Type B pancreatic cell (in vitro differentiated cells): ENCODE measurements around the gene LCMT2. TPM values are rescaled to one million over a fixed set of nuclear protein-coding genes. Genes with fewer than 3 reads are reported as not detected.

Experiments used
- DNase-seq: peaks from one replicate; pipeline ENCODE4 v3.0.0; 2021; ENCODE audit warnings: mixed read lengths; ENCODE audit not compliant: unreplicated experiment; ENCODE audit errors: extremely low spot score
- H3K27ac Mint-ChIP-seq: 2 replicates; pipeline ENCODE4 v1.8.0; 2021; ENCODE audit warnings: mild to moderate bottlenecking, mixed read lengths
- H3K27me3 Mint-ChIP-seq: 2 replicates; pipeline ENCODE4 v1.8.0; 2021; ENCODE audit warnings: mixed read lengths
- H3K36me3 Mint-ChIP-seq: 2 replicates; pipeline ENCODE4 v1.8.0; 2021; ENCODE audit warnings: mixed read lengths
- H3K4me1 Mint-ChIP-seq: one replicate; pipeline ENCODE4 v1.8.0; 2021; ENCODE audit warnings: mixed read lengths; ENCODE audit not compliant: unreplicated experiment
- H3K4me3 Mint-ChIP-seq: 2 replicates; pipeline ENCODE4 v1.8.0; 2021; ENCODE audit warnings: mild to moderate bottlenecking, mixed read lengths
- H3K9me3 Mint-ChIP-seq: 2 replicates; pipeline ENCODE4 v1.8.0; 2021; ENCODE audit warnings: mixed read lengths
- total RNA-seq: library from RNA; stranded (reverse); gene quantifications from 2 replicates; pipeline ENCODE4 v1.2.1, GENCODE V29; 2021; ENCODE audit warnings: low replicate concordance
- TF ChIP-seq, protein P1 (sequence below): fragments of 200-600 bp; sonication (generic); conservative IDR thresholded peaks from 2 replicates; pipeline ENCODE4 v1.5.0; 2021; ENCODE audit warnings: antibody characterized with exemption, mild to moderate bottlenecking

The LCMT2 gene
- total RNA-seq, 1 donor from 2014 or later: 13.7 TPM

- H3K4me3 Mint-ChIP-seq: no peak overlapping the region
- no peak overlapping the region for H3K27ac Mint-ChIP-seq
- peaks cover 59% of the 10 kb centered on the region for H3K27me3 Mint-ChIP-seq
- no peaks in the 10 kb centered on the region for H3K9me3 Mint-ChIP-seq
- TF ChIP-seq, protein P1, sequence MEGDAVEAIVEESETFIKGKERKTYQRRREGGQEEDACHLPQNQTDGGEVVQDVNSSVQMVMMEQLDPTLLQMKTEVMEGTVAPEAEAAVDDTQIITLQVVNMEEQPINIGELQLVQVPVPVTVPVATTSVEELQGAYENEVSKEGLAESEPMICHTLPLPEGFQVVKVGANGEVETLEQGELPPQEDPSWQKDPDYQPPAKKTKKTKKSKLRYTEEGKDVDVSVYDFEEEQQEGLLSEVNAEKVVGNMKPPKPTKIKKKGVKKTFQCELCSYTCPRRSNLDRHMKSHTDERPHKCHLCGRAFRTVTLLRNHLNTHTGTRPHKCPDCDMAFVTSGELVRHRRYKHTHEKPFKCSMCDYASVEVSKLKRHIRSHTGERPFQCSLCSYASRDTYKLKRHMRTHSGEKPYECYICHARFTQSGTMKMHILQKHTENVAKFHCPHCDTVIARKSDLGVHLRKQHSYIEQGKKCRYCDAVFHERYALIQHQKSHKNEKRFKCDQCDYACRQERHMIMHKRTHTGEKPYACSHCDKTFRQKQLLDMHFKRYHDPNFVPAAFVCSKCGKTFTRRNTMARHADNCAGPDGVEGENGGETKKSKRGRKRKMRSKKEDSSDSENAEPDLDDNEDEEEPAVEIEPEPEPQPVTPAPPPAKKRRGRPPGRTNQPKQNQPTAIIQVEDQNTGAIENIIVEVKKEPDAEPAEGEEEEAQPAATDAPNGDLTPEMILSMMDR: no peak
- no peaks in the 10 kb centered on the region for H3K4me1 Mint-ChIP-seq
- no peaks in the 10 kb centered on the region for H3K36me3 Mint-ChIP-seq
- DNase-seq: no peak
Measured at GRCh38 chr15:43317566-43318184, 12.7 kb downstream of the LCMT2 start.

DNA sequence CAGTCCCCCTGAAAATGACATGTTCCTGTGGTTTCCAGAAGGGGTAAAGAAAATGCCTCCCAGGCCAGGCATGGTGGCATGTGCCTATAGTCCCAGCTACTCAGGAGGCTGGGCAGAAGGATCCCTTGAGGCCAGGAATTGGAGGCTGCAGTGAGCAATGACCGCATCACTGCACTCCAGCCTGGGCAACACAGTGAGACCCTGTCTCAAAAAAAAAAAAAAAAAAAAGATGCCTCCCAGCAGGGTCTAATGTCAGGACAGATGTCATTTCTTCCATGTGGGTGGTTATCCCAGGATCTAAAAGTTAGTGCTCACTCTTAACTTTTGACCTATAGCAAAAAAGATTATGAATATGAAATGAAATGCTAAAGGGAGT is 13.4 kb downstream of the LCMT2 start:
- Mint-ChIP-seq H3K27me3 (peaks cover 61% of the 10 kb centered on the region), H3K4me1 (no peaks in the 10 kb centered on the region), H3K4me3 (no peak overlapping the region)

DNA sequence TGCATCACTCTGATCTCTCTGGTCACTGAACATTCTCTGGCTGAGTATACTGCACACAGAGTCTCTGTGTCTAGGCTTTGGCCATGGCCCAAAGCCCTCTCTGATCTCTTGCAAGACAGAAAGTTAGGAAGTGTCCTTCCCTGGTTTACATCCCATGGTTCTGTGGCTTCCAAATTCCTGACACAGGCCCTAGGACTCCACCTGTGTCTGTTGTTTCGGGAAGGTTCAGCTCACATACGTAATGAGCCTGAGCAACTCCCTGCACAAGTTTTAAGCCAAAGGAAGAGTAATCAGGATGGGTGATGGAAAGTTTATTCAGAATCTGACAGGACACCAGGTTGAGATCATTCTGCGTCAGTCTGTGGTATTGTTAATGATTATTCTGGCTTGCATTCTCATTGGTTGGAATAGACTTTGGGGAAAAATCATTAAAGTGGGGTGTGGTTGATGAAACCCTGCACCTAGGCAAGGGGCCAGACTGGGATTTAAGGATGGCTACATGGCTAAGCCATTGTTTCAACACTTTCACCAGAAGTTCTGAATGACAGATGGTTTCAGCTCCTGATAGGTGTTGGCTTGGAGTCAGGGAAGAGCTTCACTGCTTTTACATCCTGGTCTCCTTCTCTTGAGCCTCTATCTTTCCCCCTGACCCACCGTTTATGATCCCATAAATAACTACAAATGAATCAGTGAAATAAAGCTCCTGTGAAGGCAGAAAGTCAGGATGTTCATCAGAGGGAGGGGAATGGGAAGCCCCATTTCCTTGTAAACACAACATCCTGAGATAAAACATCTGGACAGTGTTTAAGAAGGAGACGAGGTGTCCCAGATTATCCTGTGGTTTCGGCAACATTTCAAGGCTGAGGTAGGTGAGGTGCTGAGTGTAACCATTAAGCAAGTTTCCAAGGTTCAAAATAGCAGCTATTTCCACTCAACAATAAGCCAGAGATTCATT is 14.1 kb downstream of the LCMT2 start:
- no peak for DNase-seq
- Mint-ChIP-seq H3K4me3 (no peak overlapping the region), H3K9me3 (no peaks in the 10 kb centered on the region), H3K27me3 (peaks cover 61% of the 10 kb centered on the region), H3K27ac (no peak overlapping the region), H3K36me3 (no peaks in the 10 kb centered on the region), H3K4me1 (no peaks in the 10 kb centered on the region)
- TF ChIP-seq, protein P1: no peak

More for the DNA sequence above, 13.4 kb downstream of the LCMT2 start:
- DNase-seq: no peak
- Mint-ChIP-seq H3K9me3 (no peaks in the 10 kb centered on the region), H3K27ac (no peak overlapping the region), H3K36me3 (no peaks in the 10 kb centered on the region)
- TF ChIP-seq, protein P1: no peak

- Mint-ChIP-seq H3K4me1 (no peaks in the 10 kb centered on the region), H3K9me3 (no peaks in the 10 kb centered on the region), H3K27ac (no peak overlapping the region), H3K36me3 (no peaks in the 10 kb centered on the region), H3K27me3 (peaks cover 57% of the 10 kb centered on the region), H3K4me3 (no peak overlapping the region)
- no peak for DNase-seq
- TF ChIP-seq, protein P1: no peak
Measured at GRCh38 chr15:43314171-43314570, 16.2 kb downstream of the LCMT2 start.

GRCh38 chr15:43312378-43312777 is 18.0 kb downstream of the LCMT2 start:
- H3K27ac Mint-ChIP-seq: no peak overlapping the region
- H3K4me1 Mint-ChIP-seq: no peaks in the 10 kb centered on the region
- H3K27me3 Mint-ChIP-seq: peaks cover 61% of the 10 kb centered on the region
- H3K4me3 Mint-ChIP-seq: no peak overlapping the region
- H3K9me3 Mint-ChIP-seq: no peaks in the 10 kb centered on the region
- TF ChIP-seq, protein P1: no peak
- no peak for DNase-seq
- no peaks in the 10 kb centered on the region for H3K36me3 Mint-ChIP-seq
